SK-N-SH treated with all-trans-retinoic acid at 6 μM for 48 hours (cell line): ENCODE data around the gene CLOCK.
A peak's percentile ranks its signal among the peaks of the same experiment; 100 is the strongest.
"Not testable (repeated sequence)": the region's sequence is repeated elsewhere in the genome, so short reads cannot be mapped to it uniquely, and the experiment has no call there.

ENCODE experiments used
- ATAC-seq: fragments of 200-7000 bp; cut with Tn5 transposase; 3 replicates; pipeline ENCODE4 v1.9.1; 2020; ENCODE audit warnings: mild to moderate bottlenecking, moderate library complexity
- ARNTL ChIP-seq: fragments of 450-650 bp; formaldehyde crosslinking; IDR thresholded peaks from 2 replicates; pipeline ENCODE4 v1.5.0; 2020; ENCODE audit warnings: low read depth, mild to moderate bottlenecking, moderate library complexity, borderline replicate concordance
- BACH2 ChIP-seq: fragments of 250-450 bp; sonication (Bioruptor Pico); IDR thresholded peaks from 2 replicates; pipeline ENCODE4 v1.9.0; 2021; ENCODE audit warnings: mild to moderate bottlenecking, borderline replicate concordance
- CREB5 ChIP-seq: fragments of 250-450 bp; sonication (Bioruptor Pico); IDR thresholded peaks from 2 replicates; pipeline ENCODE4 v1.5.1; 2020; ENCODE audit warnings: low read depth, mild to moderate bottlenecking, moderate library complexity
- CSDC2 ChIP-seq: fragments of 250-450 bp; sonication (Bioruptor Pico); IDR thresholded peaks from 2 replicates; pipeline ENCODE4 v1.5.0; 2020; ENCODE audit warnings: mild to moderate bottlenecking, moderate library complexity
- CSRNP3 ChIP-seq: fragments of 250-450 bp; sonication (Bioruptor Pico); IDR thresholded peaks from 2 replicates; pipeline ENCODE4 v1.5.1; 2021; ENCODE audit warnings: mild to moderate bottlenecking, moderate library complexity
- ESRRG ChIP-seq: fragments of 250-450 bp; sonication (Bioruptor Pico); IDR thresholded peaks from 2 replicates; pipeline ENCODE4 v1.6.1; 2021; ENCODE audit warnings: mild to moderate bottlenecking
- GLIS3 ChIP-seq: fragments of 250-450 bp; sonication (Bioruptor Pico); IDR thresholded peaks from 2 replicates; pipeline ENCODE4 v1.5.0; 2020; ENCODE audit warnings: mild to moderate bottlenecking, moderate library complexity
- OSR1 ChIP-seq: fragments of 250-450 bp; sonication (Bioruptor Pico); IDR thresholded peaks from 2 replicates; pipeline ENCODE4 v1.8.0; 2022; ENCODE audit warnings: moderate library complexity, mild to moderate bottlenecking, inconsistent platforms
- PATZ1 ChIP-seq: fragments of 250-450 bp; sonication (Bioruptor Pico); IDR thresholded peaks from 2 replicates; pipeline ENCODE4 v1.8.0; 2020; ENCODE audit warnings: mild to moderate bottlenecking, moderate library complexity, borderline replicate concordance
- POU6F1 ChIP-seq: fragments of 250-450 bp; sonication (Bioruptor Pico); IDR thresholded peaks from 2 replicates; pipeline ENCODE4 v1.8.0; 2021; ENCODE audit warnings: low read depth, mild to moderate bottlenecking, moderate library complexity, borderline replicate concordance
- SNAI2 ChIP-seq: fragments of 250-450 bp; sonication (Bioruptor Pico); IDR thresholded peaks from 2 replicates; pipeline ENCODE4 v1.5.0; 2020; ENCODE audit warnings: mild to moderate bottlenecking, moderate library complexity
- TCF4 ChIP-seq: fragments of 250-450 bp; sonication (Bioruptor Pico); IDR thresholded peaks from 2 replicates; pipeline ENCODE4 v1.8.0; 2021; ENCODE audit warnings: mild to moderate bottlenecking, moderate library complexity, borderline replicate concordance
- TOX ChIP-seq: fragments of 250-450 bp; sonication (Bioruptor Pico); IDR thresholded peaks from 2 replicates; pipeline ENCODE4 v1.8.0; 2021; ENCODE audit warnings: mild to moderate bottlenecking, moderate library complexity, borderline replicate concordance
- TSHZ2 ChIP-seq: fragments of 250-450 bp; sonication (Bioruptor Pico); IDR thresholded peaks from 2 replicates; pipeline ENCODE4 v1.5.0; 2020; ENCODE audit warnings: mild to moderate bottlenecking, moderate library complexity
- ZFP3 ChIP-seq: fragments of 250-450 bp; sonication (Bioruptor Pico); IDR thresholded peaks from 2 replicates; pipeline ENCODE4 v1.5.0; 2020; ENCODE audit warnings: mild to moderate bottlenecking, moderate library complexity
- ZNF70 ChIP-seq: fragments of 450-650 bp; formaldehyde crosslinking; IDR thresholded peaks from 2 replicates; pipeline ENCODE4 v1.5.0; 2020; ENCODE audit warnings: mild to moderate bottlenecking, moderate library complexity
- ZNF8 ChIP-seq: fragments of 450-650 bp; formaldehyde crosslinking; IDR thresholded peaks from 2 replicates; pipeline ENCODE4 v1.5.0; 2020; ENCODE audit warnings: mild to moderate bottlenecking, moderate library complexity

Gene CLOCK

GRCh38 chr4:55546756-55547465 is at the start of gene CLOCK:
CLOCK (minus strand) TSS chr4:55546909; CDS start chr4:55482785, 64,124 bp downstream.
- no peak for TF ChIP-seq ZFP3 (CRISPR knock-in tag)
- 0 out of 2 replicates have a peak, but pooled peaks have one; percentile 18 for TF ChIP-seq GLIS3 (CRISPR knock-in tag)
- TF ChIP-seq TSHZ2 (CRISPR knock-in tag): peak; percentile 19; the same call in 1 of the 2 replicates

GRCh38 chr4:55592014-55592413 is 45.3 kb upstream of the CLOCK start, which contains the start of gene PDCL2:
PDCL2 (minus strand) TSS chr4:55592245; CDS start chr4:55592109, 136 bp downstream.
- ATAC-seq: no peak
- TF ChIP-seq TCF4 (no peak), ARNTL (no peak), ZNF8 (CRISPR knock-in tag) (no peak), ESRRG (CRISPR knock-in tag) (no peak), ZFP3 (CRISPR knock-in tag) (no peak), GLIS3 (CRISPR knock-in tag) (no peak), PATZ1 (CRISPR knock-in tag) (no peak), TSHZ2 (CRISPR knock-in tag) (no peak), ZNF70 (no peak), OSR1 (CRISPR knock-in tag) (no peak), TOX (CRISPR knock-in tag) (no peak), POU6F1 (CRISPR knock-in tag) (no peak), BACH2 (CRISPR knock-in tag) (no peak), CSDC2 (CRISPR knock-in tag) (no peak), CSRNP3 (CRISPR knock-in tag) (no peak)

More at GRCh38 chr4:55546756-55547465, at the start of gene CLOCK:
- ATAC-seq: peak; percentile 89

GRCh38 chr4:55588160-55588559 is 41.5 kb upstream of the CLOCK start:
- TF ChIP-seq CREB5 (no peak), SNAI2 (CRISPR knock-in tag) (no peak), OSR1 (CRISPR knock-in tag) (no peak), ARNTL (no peak), ZNF70 (no peak)
- ATAC-seq: no peak

GRCh38 chr4:55582773-55583172 is 36.1 kb upstream of the CLOCK start:
- not testable (repeated sequence) for ATAC-seq
